Endodermal cell (in vitro differentiated cells): ENCODE measurements around the gene SEMA4A. TPM values are rescaled to one million over a fixed set of nuclear protein-coding genes. Genes with fewer than 3 reads are reported as not detected.

Experiments used
- DNase-seq: peaks from one replicate; pipeline ENCODE4 v3.0.0-alpha.2; 2017
- H3K27ac ChIP-seq: 2 replicates; pipeline ENCODE4 v1.5.1; 2013; ENCODE audit warnings: mild to moderate bottlenecking, low read depth, low read length, moderate library complexity
- H3K27me3 ChIP-seq: 2 replicates; pipeline ENCODE4 v1.6.1; 2013; ENCODE audit warnings: mild to moderate bottlenecking, low read length, moderate library complexity; ENCODE audit not compliant: insufficient read depth, control insufficient read depth, poor library complexity, severe bottlenecking
- H3K36me3 ChIP-seq: 2 replicates; pipeline ENCODE4 v1.7.0; 2013; ENCODE audit warnings: mild to moderate bottlenecking, low read length, moderate library complexity; ENCODE audit not compliant: control insufficient read depth, insufficient read depth
- H3K4me1 ChIP-seq: one replicate; pipeline ENCODE4 v1.7.0; 2013; ENCODE audit warnings: low read length; ENCODE audit not compliant: control insufficient read depth, insufficient read depth
- H3K4me3 ChIP-seq: 2 replicates; pipeline ENCODE4 v1.5.1; 2013; ENCODE audit warnings: mild to moderate bottlenecking, low read length, moderate library complexity
- H3K9ac ChIP-seq: 2 replicates; pipeline ENCODE4 v1.6.1; 2013; ENCODE audit warnings: mild to moderate bottlenecking, low read length, moderate library complexity; ENCODE audit not compliant: poor library complexity, severe bottlenecking; ENCODE audit errors: extremely low read depth
- H3K9me3 ChIP-seq: 2 replicates; pipeline ENCODE4 v1.6.1; 2013; ENCODE audit warnings: mild to moderate bottlenecking, low read length, moderate library complexity; ENCODE audit not compliant: control insufficient read depth
- H3K27ac Mint-ChIP-seq: 2 replicates; pipeline ENCODE4 v1.8.0; 2020; ENCODE audit warnings: mixed read lengths
- H3K27me3 Mint-ChIP-seq: 2 replicates; pipeline ENCODE4 v1.8.0; 2021; ENCODE audit warnings: mild to moderate bottlenecking, mixed read lengths; ENCODE audit not compliant: insufficient read depth
- H3K36me3 Mint-ChIP-seq: 2 replicates; pipeline ENCODE4 v1.8.0; 2020; ENCODE audit warnings: low read depth, mixed read lengths
- H3K4me1 Mint-ChIP-seq: 2 replicates; pipeline ENCODE4 v1.8.0; 2020; ENCODE audit warnings: mixed read lengths
- H3K4me3 Mint-ChIP-seq: 2 replicates; pipeline ENCODE4 v1.8.0; 2020; ENCODE audit warnings: mild to moderate bottlenecking, moderate library complexity, mixed read lengths
- H3K9me3 Mint-ChIP-seq: 2 replicates; pipeline ENCODE4 v1.8.0; 2020; ENCODE audit warnings: mild to moderate bottlenecking, mixed read lengths
- CTCF ChIP-seq: fragments of 200-600 bp; sonication (generic); conservative IDR thresholded peaks from 2 replicates; pipeline ENCODE4 v1.5.0; 2021; ENCODE audit warnings: antibody characterized with exemption, mild to moderate bottlenecking
- WGBS, 2 experiments: methylation state at CpG; one replicate each; pipeline versions ENCODE4 v1.1.5 to v1.1.7; 2013; ENCODE audit warnings: missing lambda C conversion rate in 2 of 2, mixed read lengths in 1 of 2; ENCODE audit not compliant: insufficient coverage in 1 of 2, insufficient read length in 1 of 2; 5-methylcytosine and 5-hydroxymethylcytosine counted together
- total RNA-seq, 2 donors: library from RNA; stranded (reverse); fragmentation: NEBNext Ultra II Directional in 1 of 2; extraction: Animal tissue kit (Norgen Biotek cat#: 25700) in 1 of 2; gene quantifications; 2 replicates in 1 of 2; 3 replicates in 1 of 2; pipeline ENCODE4 v1.2.1, GENCODE V29; 2021

Gene SEMA4A
- total RNA-seq, 2 donors from 2014 or later: 6.4 to 10.3 TPM

- TF ChIP-seq CTCF: no peak
- Histone ChIP-seq H3K36me3 (peaks cover 8% of the 10 kb centered on the region), H3K27me3 (no peaks in the 10 kb centered on the region), H3K9me3 (no peaks in the 10 kb centered on the region), H3K9ac (no peak overlapping the region), H3K4me1 (no peaks in the 10 kb centered on the region), H3K27ac (no peak overlapping the region), H3K4me3 (no peak overlapping the region)
- H3K4me3 Mint-ChIP-seq: no peak overlapping the region
- 91 to 94% methylated on average over 4 to 5 of the region's 5 CpGs for WGBS, 2 experiments
- H3K9me3 Mint-ChIP-seq: no peaks in the 10 kb centered on the region
- no peak for DNase-seq
- peaks cover 34% of the 10 kb centered on the region for H3K4me1 Mint-ChIP-seq
- no peaks in the 10 kb centered on the region for H3K36me3 Mint-ChIP-seq
- no peaks in the 10 kb centered on the region for H3K27me3 Mint-ChIP-seq
- no peak overlapping the region for H3K27ac Mint-ChIP-seq
Observed at GRCh38 chr1:156144742-156145141, 8.6 kb upstream of the SEMA4A start.

- Histone ChIP-seq H3K36me3 (peaks cover 3% of the 10 kb centered on the region), H3K9me3 (no peaks in the 10 kb centered on the region), H3K4me3 (no peak overlapping the region), H3K27ac (no peak overlapping the region), H3K4me1 (no peaks in the 10 kb centered on the region), H3K9ac (no peak overlapping the region), H3K27me3 (no peaks in the 10 kb centered on the region)
- DNase-seq: no peak
- Mint-ChIP-seq H3K4me1 (peaks cover 41% of the 10 kb centered on the region), H3K9me3 (no peaks in the 10 kb centered on the region), H3K36me3 (no peaks in the 10 kb centered on the region), H3K27ac (no peak overlapping the region), H3K27me3 (no peaks in the 10 kb centered on the region), H3K4me3 (peak overlapping the region; percentile 41)
- 95 to 100% methylated on average over 2 of the region's 2 CpGs for WGBS, 2 experiments
- TF ChIP-seq CTCF: no peak
Observed at GRCh38 chr1:156145650-156146019, 7.8 kb upstream of the SEMA4A start.

- Mint-ChIP-seq H3K36me3 (no peaks in the 10 kb centered on the region), H3K27me3 (no peaks in the 10 kb centered on the region), H3K4me3 (peak overlapping the region; percentile 41), H3K4me1 (peaks cover 42% of the 10 kb centered on the region), H3K27ac (peak overlapping the region; percentile 93), H3K9me3 (no peaks in the 10 kb centered on the region)
- Histone ChIP-seq H3K36me3 (no peaks in the 10 kb centered on the region), H3K9ac (no peak overlapping the region), H3K4me3 (no peak overlapping the region), H3K27me3 (no peaks in the 10 kb centered on the region), H3K27ac (no peak overlapping the region), H3K9me3 (no peaks in the 10 kb centered on the region), H3K4me1 (no peaks in the 10 kb centered on the region)
- TF ChIP-seq CTCF: peak; percentile 79
- WGBS, 2 experiments: 42 to 44% methylated on average over 10 to 13 of the region's 13 CpGs
- DNase-seq: peak; percentile 78
Observed at GRCh38 chr1:156146020-156146768, 7.2 kb upstream of the SEMA4A start.
